ENCODE results near the gene ACYP2.

The ACYP2 gene

GRCh38 chr2:54164106-54164505, 48.7 kb downstream of the ACYP2 start:
- no peak for DNase-seq

DNA sequence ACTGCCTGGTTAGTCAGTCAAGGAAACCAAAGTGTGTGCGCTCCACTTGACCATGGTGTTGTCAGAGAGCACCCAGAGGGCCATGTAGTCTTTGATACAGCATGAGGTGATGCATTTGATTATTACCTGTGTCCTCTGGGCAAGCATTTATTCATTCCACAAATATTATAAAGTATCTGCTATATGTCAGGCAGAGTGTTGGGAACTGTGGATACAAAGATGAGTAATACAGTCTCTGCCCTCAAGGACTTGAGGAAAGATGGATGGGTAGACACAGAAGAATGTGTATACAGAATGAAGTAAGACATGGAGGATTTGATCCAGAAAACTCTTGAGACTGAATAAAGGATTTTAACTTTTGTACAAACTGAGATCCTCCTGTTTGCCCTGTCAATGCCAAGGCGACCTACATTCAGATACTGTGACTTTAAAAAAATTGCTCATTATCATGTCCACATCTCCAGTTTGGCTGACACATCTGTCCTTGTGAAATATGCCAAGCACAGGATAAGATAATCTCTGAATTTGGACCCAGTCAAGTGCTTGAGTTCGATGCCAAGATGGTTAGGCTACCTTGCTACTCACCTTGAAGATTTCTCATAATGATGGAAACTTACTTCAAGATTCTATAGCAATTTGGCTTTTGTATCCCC, 50.8 kb downstream of the ACYP2 start:
- DNase-seq = no peak

GRCh38 chr2:54176577-54176976, 61.2 kb downstream of the ACYP2 start:
- DNase-seq = no peak

- DNase-seq = no peak
Observed at GRCh38 chr2:54183281-54183680, 67.9 kb downstream of the ACYP2 start.

GRCh38 chr2:54183972-54184371, 68.6 kb downstream of the ACYP2 start:
- DNase-seq = no peak

GRCh38 chr2:54185105-54185504, 69.7 kb downstream of the ACYP2 start:
- no peak for DNase-seq

DNA sequence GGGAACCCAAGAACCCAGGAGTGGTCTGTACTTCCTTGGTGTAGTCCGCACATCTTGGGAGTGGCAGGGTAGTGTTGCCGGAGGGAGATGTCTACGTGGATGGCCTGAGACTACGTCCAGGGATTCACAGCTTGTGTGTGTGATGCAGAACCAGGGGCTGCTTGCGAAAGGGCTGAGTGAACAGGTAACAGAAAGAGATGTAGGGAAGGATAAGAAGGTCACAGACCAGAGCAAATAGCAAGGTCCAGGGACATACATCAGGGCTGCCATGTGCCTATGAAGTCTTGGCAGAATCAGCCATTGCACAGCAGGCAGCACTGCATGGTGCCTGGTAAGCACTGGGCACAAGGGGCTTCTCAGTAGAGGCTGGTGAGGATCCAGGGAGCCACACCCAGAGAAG, 71.9 kb downstream of the ACYP2 start:
- DNase-seq = no peak

GRCh38 chr2:54189539-54189938, 74.1 kb downstream of the ACYP2 start:
- no peak for DNase-seq

GRCh38 chr2:54191361-54192135, 76.1 kb downstream of the ACYP2 start:
- DNase-seq = no peak

- DNase-seq = no peak
Observed at GRCh38 chr2:54194761-54195750, 79.6 kb downstream of the ACYP2 start.

GRCh38 chr2:54196646-54197045, 81.2 kb downstream of the ACYP2 start:
- DNase-seq = no peak

- DNase-seq = no peak
Observed at GRCh38 chr2:54204476-54204875, 89.1 kb downstream of the ACYP2 start.

- DNase-seq = peak; percentile 87
Observed at GRCh38 chr2:54206596-54206995, 91.2 kb downstream of the ACYP2 start.

DNA sequence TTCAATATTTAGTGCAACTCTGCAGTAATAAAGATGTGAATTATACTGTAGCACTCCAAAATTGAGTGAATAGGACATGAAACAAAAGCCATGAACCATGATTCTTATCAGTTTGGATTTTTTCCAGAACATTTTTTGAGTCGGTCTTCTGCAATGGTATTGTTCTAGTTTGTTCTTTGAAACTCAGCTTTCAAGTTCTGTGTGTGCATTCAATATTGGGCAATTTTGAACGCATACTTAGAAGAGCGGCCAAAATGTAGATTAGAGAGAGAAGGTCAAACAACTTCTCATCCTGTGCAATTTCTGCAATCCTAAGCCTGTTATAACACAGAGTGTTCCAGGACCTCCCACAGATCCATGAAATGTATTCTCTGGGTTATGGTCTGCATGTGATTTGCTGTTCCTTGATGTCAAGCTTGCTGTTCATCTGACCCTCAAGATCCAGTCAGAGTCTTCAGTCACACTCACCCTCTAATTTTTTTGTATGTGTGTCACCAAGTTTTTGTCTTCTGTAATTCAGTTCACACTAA, 92.3 kb downstream of the ACYP2 start:
- DNase-seq = no peak

DNA sequence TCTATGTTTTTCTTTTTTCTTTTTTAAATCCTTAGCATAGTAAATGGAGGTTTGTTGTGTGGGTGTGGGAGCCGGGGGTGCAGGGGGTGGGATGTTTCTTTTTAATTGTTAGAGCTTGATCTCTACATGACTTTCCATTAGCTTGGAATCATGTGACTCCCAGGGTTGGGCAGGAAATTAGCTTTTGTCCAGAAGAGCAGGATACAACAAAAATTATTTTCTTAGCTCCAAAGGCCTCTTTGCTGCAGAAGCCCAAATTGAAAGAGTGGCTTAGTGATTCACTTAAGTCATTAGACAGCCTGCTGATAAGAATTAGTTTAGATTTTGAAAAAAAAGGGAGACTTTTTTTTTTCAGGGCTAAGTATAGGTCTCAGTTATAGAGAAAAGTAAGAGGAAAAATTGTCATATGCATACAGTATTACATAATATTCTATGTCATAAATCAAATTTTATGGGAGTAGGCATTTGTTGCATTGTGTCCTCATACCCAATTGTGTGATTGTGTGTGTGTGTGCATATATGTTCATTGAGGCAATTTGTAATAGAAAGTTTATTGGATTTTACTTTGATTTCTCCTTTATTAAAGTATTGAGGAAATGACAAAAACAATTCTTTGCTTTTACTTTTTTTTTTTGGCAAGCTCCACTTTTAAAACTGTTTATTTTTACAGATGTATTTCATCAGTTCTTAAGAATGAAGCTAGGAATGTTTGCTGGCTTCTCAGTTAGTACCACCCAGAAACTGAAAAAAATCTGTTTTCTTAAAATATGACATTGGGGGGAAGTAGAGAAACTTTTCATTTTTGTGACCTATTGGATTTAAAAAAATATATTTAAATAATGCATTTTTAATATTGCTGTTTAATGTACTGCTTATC, 93.2 kb downstream of the ACYP2 start:
- no peak for DNase-seq

GRCh38 chr2:54209379-54209778, 94.0 kb downstream of the ACYP2 start:
- no peak for DNase-seq

- no peak for DNase-seq
Observed at GRCh38 chr2:54212456-54212855, 97.0 kb downstream of the ACYP2 start.

- DNase-seq = no peak
Observed at GRCh38 chr2:54213082-54213481, 97.7 kb downstream of the ACYP2 start.

DNA sequence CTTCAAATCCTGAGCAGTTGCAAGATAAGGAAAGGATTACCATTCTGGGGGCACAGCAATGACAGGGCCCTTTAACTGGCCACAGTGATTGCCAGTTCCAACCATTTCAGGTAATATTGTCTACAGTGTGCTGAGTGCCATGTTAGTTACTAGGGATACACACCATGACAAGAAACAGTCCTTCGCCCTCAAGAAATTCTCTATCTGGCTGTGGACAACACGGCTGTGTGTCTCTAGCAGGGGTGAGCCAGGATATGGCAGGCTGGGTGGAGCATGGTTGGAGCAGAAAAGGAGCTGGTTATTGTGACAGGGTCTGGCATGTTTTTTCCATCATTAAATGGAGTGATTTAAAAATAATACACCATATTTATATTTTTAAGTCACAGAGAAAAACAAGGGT, 109.6 kb downstream of the ACYP2 start:
- no peak for DNase-seq

DNA sequence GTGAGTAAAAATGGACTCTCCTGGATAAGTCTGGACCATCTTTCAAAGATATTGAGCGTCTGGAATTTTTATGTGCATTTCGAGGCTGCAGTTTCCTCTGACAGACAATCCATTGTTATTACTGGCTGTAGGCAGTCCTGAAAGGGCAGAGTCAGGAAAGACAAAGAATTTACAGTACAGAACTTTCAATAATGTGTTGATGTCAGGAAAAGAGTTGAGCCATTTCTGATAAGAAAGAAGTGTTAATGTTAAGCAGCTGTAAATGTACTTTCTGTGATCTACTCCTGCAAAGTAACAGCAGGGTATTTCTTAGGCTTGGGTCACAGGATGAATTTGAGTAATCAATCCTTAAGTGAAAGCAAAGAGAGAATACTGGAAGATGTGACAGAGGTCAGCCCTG, 110.8 kb downstream of the ACYP2 start:
- DNase-seq = no peak

GRCh38 chr2:54227798-54228197, 112.4 kb downstream of the ACYP2 start:
- no peak for DNase-seq

- DNase-seq = no peak
Observed at GRCh38 chr2:54228945-54229344, 113.5 kb downstream of the ACYP2 start.

Data from NCI-H1105 (cell line).